ENCODE results near the gene PGM1.
A peak's percentile ranks its signal among the peaks of the same experiment; 100 is the strongest.

The PGM1 gene

DNA sequence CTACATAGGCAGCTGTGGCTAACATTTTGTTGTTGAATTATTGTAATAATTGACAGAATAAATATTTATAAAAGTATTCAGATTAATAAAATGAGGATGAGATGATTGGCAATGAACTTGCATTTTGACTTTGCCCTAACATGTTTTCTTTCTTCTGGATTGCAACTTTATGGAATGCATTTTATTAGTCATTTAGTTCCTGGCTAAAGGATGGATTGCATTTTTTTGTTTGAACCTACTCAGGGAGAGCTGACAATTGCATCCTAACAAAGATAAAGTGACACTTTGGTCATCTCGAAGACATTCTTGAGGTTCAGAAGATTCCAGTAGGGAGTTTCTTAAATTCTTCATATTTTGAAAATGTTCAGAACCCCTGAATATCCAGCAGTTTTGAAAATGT lies 37.5 kb downstream of the PGM1 start:
- Mint-ChIP-seq H3K4me1 (peaks cover 5% of the 10 kb centered on the region), H3K36me3 (ENCODE audit: low read depth) (peaks cover 62% of the 10 kb centered on the region), H3K27me3 (ENCODE audit: low read depth, poor library complexity) (peaks cover 2% of the 10 kb centered on the region), H3K27ac (no peak overlapping the region), H3K9me3 (no peaks in the 10 kb centered on the region), H3K4me3 (no peak overlapping the region)
- TF ChIP-seq, protein P1, sequence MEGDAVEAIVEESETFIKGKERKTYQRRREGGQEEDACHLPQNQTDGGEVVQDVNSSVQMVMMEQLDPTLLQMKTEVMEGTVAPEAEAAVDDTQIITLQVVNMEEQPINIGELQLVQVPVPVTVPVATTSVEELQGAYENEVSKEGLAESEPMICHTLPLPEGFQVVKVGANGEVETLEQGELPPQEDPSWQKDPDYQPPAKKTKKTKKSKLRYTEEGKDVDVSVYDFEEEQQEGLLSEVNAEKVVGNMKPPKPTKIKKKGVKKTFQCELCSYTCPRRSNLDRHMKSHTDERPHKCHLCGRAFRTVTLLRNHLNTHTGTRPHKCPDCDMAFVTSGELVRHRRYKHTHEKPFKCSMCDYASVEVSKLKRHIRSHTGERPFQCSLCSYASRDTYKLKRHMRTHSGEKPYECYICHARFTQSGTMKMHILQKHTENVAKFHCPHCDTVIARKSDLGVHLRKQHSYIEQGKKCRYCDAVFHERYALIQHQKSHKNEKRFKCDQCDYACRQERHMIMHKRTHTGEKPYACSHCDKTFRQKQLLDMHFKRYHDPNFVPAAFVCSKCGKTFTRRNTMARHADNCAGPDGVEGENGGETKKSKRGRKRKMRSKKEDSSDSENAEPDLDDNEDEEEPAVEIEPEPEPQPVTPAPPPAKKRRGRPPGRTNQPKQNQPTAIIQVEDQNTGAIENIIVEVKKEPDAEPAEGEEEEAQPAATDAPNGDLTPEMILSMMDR (IDR thresholded peaks at IDR 0.05), result no peak
- no peak for DNase-seq

DNA sequence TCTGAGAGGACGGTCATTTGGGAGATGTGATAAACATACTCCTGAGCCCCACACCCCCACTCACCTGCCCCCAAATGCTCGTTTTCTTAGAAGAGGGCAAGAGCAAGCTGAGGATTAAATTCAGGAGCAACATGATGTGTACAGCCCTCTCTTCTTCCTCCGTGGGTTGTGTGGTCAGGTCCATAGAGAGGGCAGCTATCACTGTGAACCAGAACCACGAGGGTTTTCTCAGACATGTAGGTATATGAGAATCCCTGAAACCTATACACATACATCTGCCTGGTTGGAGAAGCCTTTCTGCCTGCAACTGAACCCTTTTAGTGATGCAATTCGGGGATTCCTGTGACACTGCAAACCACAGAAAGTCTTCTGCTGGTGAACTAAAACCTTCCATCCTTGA lies 38.9 kb downstream of the PGM1 start:
- Mint-ChIP-seq H3K27me3 (ENCODE audit: low read depth, poor library complexity) (peaks cover 2% of the 10 kb centered on the region), H3K9me3 (no peaks in the 10 kb centered on the region), H3K36me3 (ENCODE audit: low read depth) (peaks cover 76% of the 10 kb centered on the region), H3K4me1 (peaks cover 5% of the 10 kb centered on the region), H3K27ac (peak overlapping the region; percentile 26), H3K4me3 (no peak overlapping the region)
- DNase-seq, result no peak
- TF ChIP-seq, protein P1 (IDR thresholded peaks at IDR 0.05), result no peak

DNA sequence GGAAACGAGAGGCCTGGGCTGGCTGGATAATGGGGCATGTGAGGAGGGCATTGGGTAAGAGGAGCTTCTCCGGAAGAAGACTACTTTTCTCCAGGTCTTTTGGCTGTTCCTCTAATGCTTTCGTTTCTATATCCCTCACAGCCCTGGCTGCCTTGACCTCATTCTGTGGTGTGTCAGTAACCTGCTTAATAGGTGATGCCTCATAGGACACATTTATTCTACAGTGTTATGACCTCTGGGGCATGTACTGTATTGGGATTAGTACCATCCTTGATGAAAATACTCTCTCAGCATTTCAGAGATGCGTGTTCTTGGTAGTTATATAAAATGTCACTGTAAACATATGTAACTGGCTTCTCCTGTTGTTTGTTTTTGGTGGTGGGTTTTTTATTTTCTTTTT lies 40.1 kb downstream of the PGM1 start:
- Mint-ChIP-seq H3K27me3 (ENCODE audit: low read depth, poor library complexity) (no peaks in the 10 kb centered on the region), H3K4me3 (no peak overlapping the region), H3K36me3 (ENCODE audit: low read depth) (peaks cover 84% of the 10 kb centered on the region), H3K9me3 (no peaks in the 10 kb centered on the region), H3K27ac (no peak overlapping the region), H3K4me1 (peaks cover 7% of the 10 kb centered on the region)
- DNase-seq, result no peak
- TF ChIP-seq, protein P1 (IDR thresholded peaks at IDR 0.05), result no peak

DNA sequence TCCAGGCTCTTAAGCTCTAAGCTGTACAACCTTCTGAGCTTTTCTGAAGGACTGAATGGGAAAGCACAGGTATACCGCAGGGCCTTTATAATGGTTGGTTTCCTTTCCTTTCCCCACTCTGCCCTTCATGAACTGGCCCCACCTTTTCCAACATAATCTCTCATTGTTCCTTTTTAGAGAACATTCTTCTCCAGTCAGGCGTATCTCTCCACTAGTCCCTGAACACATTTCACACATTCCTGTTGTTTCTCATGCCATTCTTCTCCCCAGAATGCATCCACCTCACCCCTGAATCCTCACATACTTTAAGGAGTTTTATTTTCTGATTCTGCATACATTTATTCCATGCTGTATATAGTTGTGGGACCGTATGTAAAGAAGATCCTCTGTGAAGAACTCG lies 41.3 kb downstream of the PGM1 start:
- Mint-ChIP-seq H3K36me3 (ENCODE audit: low read depth) (peaks cover 87% of the 10 kb centered on the region), H3K4me3 (no peak overlapping the region), H3K27ac (no peak overlapping the region), H3K9me3 (no peaks in the 10 kb centered on the region), H3K27me3 (ENCODE audit: low read depth, poor library complexity) (no peaks in the 10 kb centered on the region), H3K4me1 (peaks cover 19% of the 10 kb centered on the region)
- no peak for DNase-seq
- TF ChIP-seq, protein P1 (IDR thresholded peaks at IDR 0.05), result no peak

DNA sequence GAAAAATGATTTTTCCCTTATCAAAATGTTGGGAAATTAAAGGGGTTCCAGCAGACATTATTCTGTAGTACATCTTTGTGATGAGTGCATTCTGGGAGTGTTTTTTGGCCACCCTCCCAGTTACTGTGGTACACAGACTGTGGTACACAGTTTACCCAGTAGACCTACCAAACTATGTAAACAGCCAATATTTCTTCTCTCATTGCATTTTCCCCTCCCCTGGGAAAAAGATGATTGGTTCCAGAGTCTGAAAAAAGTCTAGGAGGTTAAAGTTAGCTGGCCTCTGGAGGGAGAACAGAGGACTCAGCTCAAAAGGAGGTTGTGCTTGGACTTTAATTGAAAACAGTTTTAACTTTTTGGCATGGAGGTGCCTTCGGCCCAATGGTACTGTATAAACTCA lies 42.5 kb downstream of the PGM1 start:
- no peaks in the 10 kb centered on the region for H3K9me3 Mint-ChIP-seq
- H3K4me3 Mint-ChIP-seq, result no peak overlapping the region
- TF ChIP-seq, protein P1 (IDR thresholded peaks at IDR 0.05), result no peak
- no peaks in the 10 kb centered on the region for H3K27me3 Mint-ChIP-seq (ENCODE audit: low read depth, poor library complexity)
- H3K4me1 Mint-ChIP-seq, result peaks cover 20% of the 10 kb centered on the region
- H3K36me3 Mint-ChIP-seq (ENCODE audit: low read depth), result peaks cover 85% of the 10 kb centered on the region
- no peak for DNase-seq
- no peak overlapping the region for H3K27ac Mint-ChIP-seq

DNA sequence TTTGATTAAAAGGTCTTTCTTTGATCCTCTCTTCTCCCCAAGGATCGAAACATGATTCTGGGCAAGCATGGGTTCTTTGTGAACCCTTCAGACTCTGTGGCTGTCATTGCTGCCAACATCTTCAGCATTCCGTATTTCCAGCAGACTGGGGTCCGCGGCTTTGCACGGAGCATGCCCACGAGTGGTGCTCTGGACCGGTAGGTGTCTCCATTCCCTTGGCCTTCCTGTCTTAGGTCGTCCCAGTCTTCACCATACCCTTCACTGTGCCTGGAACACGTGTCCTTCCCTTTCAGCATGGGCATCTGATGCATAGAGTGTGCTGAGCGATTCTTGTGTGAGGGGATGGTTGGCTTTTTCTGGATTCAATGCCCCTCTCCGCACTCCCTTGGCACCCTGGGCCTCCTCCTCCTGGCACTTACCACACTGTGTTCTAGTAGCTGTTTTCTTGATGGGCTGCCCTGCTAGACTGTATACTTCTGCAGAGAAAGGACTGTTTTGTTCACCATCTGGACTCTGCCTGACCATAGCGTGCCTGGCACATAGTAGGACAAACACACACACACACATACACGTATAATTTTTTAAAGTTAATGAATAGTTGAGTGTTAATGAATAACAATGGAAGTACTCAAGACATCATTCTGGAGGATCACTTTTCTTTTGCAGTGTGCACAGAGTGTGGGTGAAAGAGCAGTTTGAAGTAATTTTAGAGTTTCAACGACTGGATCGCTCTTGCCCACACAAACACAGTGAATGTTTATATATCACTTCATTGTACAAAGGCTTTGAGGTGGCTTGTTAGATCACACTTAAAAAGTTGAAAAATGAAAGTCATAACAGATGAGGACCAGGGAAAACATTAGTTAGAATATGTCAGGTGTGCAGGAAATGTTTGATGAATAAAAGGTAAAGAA lies 43.2 kb downstream of the PGM1 start:
- Mint-ChIP-seq H3K4me1 (peaks cover 20% of the 10 kb centered on the region), H3K36me3 (ENCODE audit: low read depth) (peaks cover 83% of the 10 kb centered on the region), H3K27me3 (ENCODE audit: low read depth, poor library complexity) (no peaks in the 10 kb centered on the region), H3K9me3 (no peaks in the 10 kb centered on the region), H3K27ac (no peak overlapping the region), H3K4me3 (no peak overlapping the region)
- DNase-seq, result no peak
- TF ChIP-seq, protein P1 (IDR thresholded peaks at IDR 0.05), result no peak
